DMS153 treated with DMSO at 0.1 percent for 48 hours (cell line): ENCODE results near the gene CCNI.
A peak's percentile ranks its signal among the peaks of the same experiment; 100 is the strongest.
"Not testable (repeated sequence)": the region's sequence is repeated elsewhere in the genome, so short reads cannot be mapped to it uniquely, and the experiment has no call there.

ENCODE experiments used
- DNase-seq: peaks from one replicate; lab custom pipeline; 2025; ENCODE audit not compliant: unreplicated experiment; lab: John Stamatoyannopoulos, UW

Gene CCNI

DNA sequence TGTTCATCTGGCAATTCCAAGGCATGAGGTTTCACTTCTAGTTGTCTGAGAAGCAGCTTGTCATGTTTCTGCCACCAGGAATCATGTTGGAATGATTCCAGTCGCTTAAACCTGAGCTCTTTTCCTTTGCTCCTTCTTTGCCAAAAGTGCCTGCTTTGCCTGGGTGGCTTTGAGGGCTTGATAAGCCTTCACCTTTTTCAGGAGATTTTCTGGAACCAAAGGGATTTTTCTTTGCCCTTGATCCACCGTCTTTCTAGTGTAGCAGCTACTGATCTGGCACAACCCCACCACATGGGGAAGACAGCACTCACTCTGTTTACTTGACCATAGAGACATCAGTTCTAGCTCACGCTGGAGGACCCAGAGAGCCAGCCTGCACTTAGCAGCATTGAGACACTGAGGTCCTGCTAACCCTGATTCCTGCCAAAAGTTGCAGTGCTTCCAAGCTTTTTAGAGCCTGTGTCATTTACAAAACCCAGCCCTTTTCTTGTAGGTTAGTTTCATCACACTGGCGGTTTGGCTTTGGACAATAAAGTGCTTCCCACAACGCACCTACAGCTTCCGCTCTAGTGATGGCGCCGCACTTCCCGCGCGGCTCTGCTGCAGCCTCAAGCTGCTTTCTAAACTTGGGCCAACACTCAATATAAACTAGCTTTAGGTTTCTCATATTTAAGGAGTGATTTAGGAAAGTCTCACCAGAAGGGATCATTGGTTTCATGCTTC lies 7.3 kb upstream of the CCNI start:
- no peak for DNase-seq

DNA sequence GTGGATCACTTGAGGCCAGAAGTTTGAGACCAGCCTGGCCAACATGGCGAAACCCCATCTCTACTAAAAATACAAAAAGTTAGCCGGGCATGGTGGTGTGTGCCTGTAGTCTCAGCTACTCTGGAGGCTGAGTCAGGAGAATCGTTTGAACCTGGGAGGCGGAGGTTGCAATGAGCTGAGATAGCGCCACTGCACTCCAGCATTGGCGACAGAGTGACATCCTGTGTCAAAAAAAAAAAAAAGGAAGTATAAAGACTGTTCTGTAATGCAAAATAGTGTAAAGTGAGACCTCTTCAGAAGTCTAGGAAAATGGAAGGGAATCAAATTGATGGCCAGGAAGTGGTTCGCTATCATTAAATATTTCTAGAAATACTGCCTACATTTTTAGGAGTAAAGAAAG lies 5.0 kb upstream of the CCNI start:
- DNase-seq: not testable (repeated sequence)

DNA sequence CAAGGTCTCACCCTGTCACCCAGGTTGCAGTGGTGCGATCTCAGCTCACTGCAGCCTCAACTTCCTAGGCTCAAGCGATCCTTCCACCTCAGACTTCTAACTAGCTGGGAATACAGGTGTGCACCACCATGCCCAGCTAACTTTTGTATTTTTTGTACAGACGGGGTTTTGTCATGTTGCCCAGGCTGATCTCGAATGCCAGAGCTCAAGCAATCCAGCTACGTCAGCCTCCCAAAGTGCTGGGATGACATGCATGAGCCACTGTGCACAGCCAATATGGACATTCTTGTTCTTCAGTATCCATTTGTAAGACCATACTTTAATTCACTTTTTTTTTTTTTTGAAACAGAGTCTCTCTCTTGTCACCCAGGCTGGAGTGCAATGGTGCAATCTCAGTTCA lies 3.5 kb upstream of the CCNI start:
- DNase-seq: no peak

DNA sequence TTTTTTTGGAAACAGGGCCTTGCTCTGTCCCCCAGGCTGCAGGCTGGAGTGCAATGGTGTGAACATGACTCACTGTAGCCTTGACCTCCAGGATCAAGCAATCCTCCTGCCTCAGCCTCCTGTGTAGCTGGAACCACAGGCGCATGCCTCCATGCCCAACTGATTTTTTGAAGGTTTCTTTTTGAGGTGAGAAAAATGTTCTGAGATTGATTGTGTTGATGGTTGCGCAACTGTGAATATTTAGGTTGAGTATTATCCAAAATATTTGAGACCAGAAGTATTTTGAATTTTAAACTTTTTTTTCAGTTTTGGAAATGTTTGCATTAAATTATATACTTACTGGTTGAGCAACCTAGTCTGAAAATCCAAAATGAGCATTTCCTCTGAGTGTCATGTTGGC lies 2.6 kb upstream of the CCNI start:
- DNase-seq: no peak

DNA sequence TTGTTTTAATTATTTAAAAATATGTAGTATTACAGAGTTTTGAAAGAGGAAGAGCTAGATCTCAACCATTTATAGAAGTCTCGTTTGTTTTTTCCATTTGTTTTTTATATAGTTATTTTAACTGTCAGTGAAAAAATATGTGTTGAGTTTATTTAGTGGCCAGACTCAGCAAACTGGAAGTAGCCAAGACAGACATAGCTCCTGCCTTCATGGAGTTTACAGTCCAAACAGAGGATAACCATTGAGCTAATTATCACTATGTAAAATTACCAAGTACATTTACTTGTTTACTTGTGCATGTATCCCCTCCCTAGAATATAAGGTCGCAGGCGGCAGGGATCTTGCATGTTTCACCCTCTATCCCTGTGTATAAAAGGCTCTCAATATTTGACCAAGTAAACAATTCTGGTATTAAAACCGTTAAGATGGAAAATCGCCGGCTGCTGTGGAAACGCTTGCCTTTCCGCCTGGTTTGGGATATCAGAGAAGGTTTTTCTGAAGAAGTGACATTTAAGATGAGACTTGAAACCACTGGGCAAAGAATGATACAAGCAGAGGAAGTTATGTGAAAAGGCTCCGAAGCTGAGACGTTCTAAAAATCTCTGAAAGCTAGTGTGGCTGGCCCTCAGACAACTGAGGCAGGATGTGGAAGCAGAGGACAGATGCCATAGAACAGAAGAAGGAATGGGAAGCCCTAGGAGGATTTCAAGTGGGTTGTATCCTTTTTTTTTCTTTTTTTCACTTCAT lies 1.3 kb upstream of the CCNI start:
- no peak for DNase-seq

DNA sequence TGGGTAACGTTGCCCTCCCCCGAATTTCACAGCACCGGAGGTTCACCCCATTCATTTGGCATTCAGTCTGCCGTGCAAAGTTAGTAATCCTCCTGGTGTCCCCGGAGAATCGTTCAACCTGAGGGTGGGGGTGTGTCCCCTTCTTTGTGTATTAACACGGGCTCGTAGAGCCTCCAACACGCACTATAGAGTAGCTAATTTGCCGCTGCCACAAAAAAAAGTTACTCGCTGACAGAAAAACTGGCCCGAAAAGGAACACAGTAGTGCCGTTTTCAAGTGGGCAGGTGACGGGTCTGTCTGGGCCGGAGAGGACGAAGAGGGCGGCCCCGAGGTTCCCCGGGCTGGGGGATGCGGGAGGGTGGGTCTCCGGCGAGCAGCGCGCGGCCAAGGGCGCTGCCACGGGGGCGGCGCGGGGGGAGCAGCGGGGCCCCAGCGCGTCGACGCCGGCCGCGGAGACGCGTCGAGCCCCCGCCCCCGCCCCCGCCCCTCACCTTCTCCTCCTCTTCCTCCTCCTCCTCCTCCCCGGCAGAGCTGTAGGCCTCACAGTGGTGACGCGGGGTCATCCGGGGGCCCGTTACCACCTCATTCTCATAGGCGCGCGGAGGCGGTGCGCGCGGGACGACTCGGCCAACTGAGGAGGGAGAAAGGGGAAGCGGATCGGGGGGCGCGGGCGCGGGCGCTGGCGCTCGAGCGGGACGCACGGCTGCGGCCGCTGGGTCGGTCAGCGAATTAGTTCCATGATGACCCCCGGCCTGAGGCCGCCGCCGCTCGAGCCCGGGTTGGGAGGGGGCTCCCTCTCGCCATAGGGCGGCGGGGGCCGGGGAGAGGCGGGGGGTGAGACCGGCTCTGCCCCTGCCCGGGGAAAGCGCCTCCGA lies 571 bp downstream of the CCNI start:
- DNase-seq: no peak

DNA sequence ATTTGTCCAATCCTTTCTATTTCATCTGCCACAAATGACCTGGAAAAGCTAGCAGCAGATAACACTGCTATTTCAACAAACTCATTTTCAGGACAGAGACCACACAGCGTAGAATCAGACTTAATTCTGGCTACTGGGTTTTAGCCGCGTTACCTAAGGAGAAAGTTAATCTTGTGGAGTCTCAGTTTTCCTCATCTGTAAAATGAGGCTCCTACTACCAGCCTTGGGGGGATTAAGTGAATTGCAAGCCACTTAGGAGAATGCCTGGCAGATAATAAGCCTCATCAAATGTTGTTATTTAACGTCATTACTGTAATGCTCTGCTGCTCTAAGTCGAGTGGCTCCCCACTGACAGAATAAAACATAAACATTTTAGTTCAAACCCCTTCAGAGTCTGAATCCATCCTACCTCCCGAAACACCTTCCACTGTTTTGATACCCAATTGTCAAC lies 1.4 kb downstream of the CCNI start:
- no peak for DNase-seq

DNA sequence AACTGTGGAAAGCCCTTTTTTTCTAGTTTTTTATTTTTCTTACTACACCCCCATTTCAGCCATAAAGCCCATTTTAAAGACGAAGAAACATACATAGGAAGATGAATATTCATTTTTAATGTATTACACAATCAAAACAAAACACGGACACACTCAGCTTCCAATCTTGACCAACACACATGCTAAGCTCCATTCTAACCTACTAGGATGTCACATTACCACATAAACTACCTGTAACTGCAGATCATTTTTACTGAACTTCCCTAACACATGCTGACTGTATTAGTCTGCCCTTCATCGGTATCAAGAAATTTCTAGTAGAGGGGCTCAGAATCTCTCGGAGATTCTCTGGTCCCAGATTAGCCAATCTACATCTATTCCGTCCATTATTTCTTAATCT lies 1.8 kb downstream of the CCNI start:
- DNase-seq: no peak

DNA sequence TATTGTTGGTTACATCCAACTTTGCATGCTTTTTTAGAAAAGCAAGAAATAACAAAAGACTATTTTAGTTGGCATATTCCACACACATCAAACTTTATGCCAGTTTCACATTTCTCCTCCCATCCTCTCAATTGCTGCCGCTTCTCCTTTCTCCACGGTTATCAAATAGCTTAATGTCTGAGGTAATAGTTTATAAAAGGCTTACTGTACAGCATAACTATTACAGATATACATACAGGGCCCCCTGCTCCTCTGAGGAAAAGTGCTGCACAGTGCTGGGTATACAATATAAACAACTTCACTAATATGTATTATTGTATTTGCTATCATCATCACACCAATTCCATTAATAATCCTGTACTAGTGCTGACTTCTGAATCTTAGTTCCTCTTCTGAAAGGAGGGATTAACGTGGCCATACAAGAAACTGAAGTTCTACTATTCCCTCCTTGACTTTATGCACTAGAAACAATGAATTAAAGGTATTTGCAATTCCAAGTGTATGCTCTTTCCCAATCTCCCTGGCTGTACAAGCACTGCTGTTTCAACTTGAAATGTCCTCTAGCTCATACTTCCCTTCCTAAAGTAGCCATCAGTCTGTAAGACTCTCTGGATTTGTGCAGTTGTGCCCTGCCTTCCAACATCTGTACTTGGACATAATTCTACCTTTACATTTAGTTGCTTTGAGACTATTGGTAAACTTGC lies 2.5 kb downstream of the CCNI start:
- no peak for DNase-seq

DNA sequence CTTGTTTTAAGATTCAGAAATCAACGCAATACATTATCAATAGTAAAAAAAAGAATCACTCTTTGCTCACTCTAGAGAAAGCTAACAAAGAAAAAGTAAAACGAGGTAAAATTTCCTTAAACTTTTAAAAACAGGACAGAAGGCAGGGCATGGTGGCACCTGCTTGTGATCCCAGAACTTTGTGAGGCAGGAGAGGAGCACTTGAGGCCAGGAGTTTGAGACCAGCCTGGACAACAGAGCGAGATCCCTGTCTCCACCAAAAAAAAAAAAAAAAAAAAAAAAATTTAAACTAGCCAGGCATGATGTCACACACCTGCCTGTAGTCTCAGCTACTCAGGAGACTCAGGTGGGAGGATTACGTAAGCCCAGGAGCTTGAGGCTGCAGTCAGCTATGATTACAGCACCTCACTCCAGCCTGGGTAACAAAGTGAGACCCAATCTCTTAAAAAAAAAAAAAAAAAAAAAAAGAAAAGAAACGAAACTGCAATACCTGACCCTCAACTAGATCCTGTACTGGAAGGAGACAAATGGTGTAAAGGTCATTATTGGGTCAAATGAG lies 3.5 kb downstream of the CCNI start:
- DNase-seq: no peak

DNA sequence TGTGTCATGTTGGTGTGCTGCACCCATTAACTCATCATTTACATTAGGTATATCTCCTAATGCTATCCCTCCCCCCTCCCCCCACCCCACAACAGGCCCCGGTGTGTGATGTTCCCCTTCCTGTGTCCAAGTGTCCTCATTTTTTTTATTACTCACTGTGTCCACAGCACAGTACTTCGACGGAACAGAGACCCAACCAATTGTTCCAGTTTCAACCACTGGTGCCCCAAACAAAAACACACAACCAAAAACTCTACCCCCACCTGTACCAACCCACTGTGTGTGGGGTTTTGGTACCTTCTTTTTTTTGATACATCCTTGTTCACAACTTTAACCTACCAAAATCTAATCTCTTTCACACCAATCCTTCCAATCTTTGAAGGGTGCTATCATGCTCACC lies 6.3 kb downstream of the CCNI start:
- not testable (repeated sequence) for DNase-seq

DNA sequence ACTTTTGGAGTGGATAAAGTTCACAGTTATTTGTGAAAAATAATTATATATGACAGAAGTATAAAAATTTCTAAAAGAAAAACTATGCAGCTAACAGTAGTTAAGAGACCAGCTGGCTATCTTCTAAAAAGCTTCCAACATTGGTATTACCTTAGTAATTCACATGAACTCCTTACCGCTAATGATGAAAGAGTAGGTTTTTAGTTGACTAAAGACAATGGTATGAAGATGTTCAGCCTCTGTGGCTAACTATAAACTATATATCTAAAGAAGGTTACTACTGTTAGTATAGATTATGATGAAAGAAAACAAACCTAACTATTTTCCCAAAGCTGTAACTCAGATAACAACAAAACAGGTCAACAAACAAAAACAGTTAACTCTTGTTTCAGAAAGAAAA lies 10.4 kb downstream of the CCNI start:
- no peak for DNase-seq

DNA sequence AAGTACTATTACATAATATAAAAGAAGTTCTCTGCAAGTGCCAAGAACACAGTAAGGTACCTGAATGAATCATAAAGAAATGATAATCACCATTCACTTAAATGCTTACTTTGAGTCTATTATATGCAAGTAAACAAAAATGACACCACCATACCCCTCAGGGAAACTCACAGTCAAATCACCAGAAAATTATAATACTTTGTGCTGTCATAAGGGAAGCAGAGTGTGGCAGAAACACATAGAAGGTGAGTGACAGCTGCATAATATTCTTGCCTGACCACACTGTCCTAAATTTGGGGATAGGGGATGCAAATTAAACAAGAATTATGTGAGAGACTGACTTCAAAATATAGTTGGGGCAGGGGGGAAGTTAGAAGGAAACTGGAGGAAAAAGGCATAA lies 12.9 kb downstream of the CCNI start:
- no peak for DNase-seq

DNA sequence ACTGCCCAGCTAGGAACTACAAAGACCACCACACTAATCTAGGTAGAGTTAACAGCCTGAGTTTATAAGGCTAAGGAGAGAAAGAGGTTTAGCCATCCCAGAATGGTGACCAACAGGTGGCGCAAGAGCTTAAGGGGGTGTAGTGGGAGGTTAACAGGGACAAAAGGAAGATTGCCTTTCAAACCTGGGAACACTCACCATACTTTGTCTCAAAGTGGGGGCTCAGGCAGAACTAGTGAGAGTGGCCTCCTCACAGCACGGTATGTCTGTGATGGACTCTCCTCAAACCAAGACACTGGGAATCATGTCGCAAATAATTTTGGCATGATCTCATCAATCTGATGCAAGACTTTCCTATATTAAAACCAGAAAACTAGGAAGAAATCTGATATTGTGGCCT lies 23.4 kb downstream of the CCNI start:
- peak; percentile 16 for DNase-seq

DNA sequence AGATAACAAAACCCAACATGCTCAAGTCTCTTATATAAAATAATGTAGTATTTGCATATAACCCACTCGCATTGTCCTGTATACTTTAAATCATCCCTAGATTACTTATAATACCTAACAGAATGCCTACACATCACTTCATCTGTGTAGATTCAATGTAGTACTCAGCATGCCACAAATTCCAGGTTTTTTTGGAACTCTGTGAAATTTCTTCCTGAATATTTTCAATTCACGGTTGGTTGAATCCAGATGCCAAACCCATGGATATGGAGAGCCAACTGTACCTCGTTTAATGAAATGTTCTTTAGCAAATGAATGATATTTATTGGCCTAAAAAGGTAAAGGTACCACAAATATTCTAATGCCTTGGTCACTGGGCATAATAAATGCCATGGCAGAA lies 24.8 kb downstream of the CCNI start:
- DNase-seq: no peak

DNA sequence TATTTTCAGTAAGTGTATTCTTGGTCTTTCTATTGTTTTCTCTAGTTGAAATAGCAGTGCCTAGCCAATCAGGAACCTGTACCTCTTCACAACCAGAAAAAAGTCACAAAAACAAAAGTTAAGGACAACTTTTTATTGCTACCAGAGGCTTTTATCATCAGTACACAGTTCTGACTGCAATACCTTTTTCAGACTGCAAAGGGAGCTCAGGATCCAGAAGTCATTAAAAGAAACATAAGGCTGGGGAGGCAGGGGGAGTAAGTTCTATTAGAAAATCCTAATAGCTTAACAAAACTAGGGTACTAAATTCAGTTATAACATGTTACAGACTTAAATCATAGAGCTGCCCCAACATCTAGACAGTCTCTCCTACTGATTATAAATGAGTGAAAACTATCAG lies 28.8 kb downstream of the CCNI start:
- DNase-seq: no peak

DNA sequence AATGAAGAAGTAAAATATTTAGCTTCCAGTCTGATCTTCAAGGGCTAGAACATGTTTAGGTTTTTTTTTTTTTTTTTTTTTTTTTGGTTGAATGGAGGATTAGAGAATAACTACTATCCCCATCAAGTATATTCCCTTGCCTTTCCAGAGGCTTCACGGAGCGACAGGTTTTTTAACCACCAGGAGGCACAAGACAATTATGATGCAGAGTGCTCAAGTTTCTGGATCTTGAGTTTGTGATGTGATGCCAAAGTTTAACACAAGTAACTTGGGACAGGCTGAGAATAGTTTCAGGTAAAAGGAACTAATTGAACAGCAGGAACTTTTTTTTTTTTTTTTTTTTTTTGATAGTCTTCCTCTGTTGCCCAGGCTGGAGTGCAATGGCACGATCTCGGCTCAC lies 30.3 kb downstream of the CCNI start:
- DNase-seq: no peak

DNA sequence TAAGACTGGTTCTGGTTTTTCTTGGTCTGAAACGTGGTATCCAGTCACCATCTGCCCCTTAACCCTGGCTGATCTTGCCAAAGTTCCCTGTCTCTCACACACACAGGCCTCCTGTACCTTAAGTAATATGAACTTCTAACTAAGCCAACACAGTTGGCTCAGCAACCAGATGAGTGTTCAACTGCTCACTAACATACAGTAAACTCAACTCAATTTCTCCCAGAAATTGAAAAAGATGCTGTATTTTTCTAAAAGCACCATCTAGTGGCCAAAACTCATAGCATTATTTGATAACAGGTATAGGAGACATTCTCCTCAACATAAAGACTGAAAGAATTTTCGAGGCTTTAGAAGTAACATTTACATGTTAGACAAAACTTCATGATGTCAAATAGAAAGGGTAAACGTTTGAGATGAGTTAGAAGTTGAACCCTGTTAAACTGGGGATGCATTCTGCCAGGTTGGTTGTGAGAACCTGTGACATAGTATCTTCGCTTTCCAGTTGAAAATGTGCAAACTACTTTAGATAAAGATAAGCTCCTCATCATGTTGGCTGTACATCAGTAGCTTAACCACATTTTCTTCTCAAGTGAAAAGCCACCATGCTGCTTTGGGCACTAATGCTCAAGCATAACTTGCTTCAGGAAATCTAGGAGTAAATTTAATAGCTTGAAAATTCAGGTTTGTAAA lies 31.2 kb downstream of the CCNI start:
- DNase-seq: peak; percentile 14

DNA sequence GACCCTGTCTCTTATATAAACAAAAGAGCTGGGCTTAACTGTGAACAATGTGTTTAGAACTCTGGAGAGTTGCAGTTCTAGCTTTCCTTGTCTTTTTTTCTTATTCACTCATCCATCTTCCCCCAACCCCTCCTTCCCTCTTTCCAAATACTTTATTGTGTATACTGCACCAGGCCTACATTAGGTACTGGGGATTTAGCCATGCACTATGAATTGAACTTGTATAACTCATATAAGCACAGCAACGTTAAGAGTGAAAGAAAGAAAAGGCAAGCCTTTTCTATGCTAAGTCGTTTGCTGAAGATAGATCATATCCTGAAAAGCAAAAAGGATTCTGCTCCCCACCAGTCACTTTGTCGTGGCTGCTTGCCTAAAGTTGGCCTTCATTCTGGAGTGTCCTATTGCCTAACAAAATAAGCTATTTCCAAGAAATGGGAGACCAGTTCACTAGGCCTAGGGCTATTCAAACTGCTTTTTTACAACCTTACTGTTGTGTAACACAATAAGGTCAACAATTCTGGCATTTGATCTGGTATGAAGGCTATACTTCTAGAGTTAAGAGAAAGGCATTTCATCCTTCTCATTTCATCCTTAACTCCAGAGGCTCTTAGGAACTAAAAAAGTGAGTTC lies 32.2 kb downstream of the CCNI start:
- no peak for DNase-seq
